IPS-18a (cell line): ENCODE data around the gene GLOD5.

ENCODE experiments used
- H3K27ac ChIP-seq: one replicate; pipeline ENCODE4 v1.5.1; 2013; ENCODE audit warnings: low read length
- H3K27me3 ChIP-seq: one replicate; pipeline ENCODE4 v1.6.1; 2013; ENCODE audit warnings: mild to moderate bottlenecking, low read length; ENCODE audit not compliant: control insufficient read depth, insufficient read depth
- H3K36me3 ChIP-seq: one replicate; pipeline ENCODE4 v1.6.1; 2013; ENCODE audit warnings: low read depth, low read length; ENCODE audit not compliant: control insufficient read depth
- H3K4me1 ChIP-seq: one replicate; pipeline ENCODE4 v1.6.1; 2013; ENCODE audit warnings: low read depth, low read length; ENCODE audit not compliant: control insufficient read depth
- H3K4me3 ChIP-seq: one replicate; pipeline ENCODE4 v1.5.1; 2013; ENCODE audit warnings: low read length
- H3K9ac ChIP-seq: one replicate; pipeline ENCODE4 v1.6.1; 2013; ENCODE audit warnings: mild to moderate bottlenecking, low read length, moderate library complexity
- H3K9me3 ChIP-seq: one replicate; pipeline ENCODE4 v1.6.1; 2013; ENCODE audit warnings: low read depth, low read length; ENCODE audit not compliant: control insufficient read depth

GLOD5 gene

GRCh38 chrX:48769230-48769629 lies 7.7 kb downstream of the GLOD5 start:
- Histone ChIP-seq H3K27ac (no peak overlapping the region), H3K9me3 (peaks cover under 1% of the 10 kb centered on the region), H3K4me3 (no peak overlapping the region), H3K9ac (no peak overlapping the region), H3K36me3 (no peaks in the 10 kb centered on the region), H3K4me1 (no peaks in the 10 kb centered on the region), H3K27me3 (no peaks in the 10 kb centered on the region)

- Histone ChIP-seq H3K9ac (no peak overlapping the region), H3K4me3 (no peak overlapping the region), H3K27ac (no peak overlapping the region), H3K36me3 (no peaks in the 10 kb centered on the region), H3K27me3 (no peaks in the 10 kb centered on the region), H3K4me1 (no peaks in the 10 kb centered on the region), H3K9me3 (no peaks in the 10 kb centered on the region)
Observed at GRCh38 chrX:48770296-48770695, 8.7 kb downstream of the GLOD5 start.

GRCh38 chrX:48772602-48773001 lies 11.1 kb downstream of the GLOD5 start:
- no peak overlapping the region for H3K4me3 ChIP-seq
- no peak overlapping the region for H3K9ac ChIP-seq
- H3K27ac ChIP-seq: no peak overlapping the region
- no peaks in the 10 kb centered on the region for H3K27me3 ChIP-seq
- no peaks in the 10 kb centered on the region for H3K4me1 ChIP-seq
- peaks cover 3% of the 10 kb centered on the region for H3K9me3 ChIP-seq
- H3K36me3 ChIP-seq: no peaks in the 10 kb centered on the region

DNA sequence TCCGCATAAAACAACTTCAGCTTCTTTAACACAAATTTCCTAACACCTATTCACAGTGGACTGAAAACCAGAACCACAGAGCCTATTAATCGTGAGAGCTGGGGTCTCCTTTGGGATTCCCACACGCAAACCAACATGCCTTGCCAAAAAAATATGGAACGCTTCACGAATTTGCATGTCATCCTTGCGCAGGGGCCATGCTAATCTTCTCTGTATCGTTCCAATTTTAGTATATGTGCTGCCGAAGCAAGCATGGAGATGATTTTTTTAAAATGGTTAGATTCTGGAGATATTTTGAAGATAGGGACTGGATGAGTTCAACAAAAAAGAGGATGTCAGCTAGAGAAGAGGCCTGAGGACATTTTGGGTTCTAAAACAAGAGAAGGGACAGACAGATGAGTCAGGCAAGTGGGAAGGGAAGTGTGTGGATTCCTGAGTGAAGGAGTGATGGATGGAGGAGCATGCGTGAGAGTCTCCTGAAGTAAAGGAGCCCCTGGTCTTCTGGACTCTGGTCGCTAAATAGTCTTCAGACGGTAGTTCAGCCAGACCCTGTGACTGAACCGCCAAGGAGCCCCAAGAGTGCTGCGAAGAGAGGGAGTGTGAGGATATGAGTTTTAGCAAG lies 15.4 kb downstream of the GLOD5 start:
- H3K4me3 ChIP-seq: no peak overlapping the region
- no peaks in the 10 kb centered on the region for H3K36me3 ChIP-seq
- H3K4me1 ChIP-seq: no peaks in the 10 kb centered on the region
- H3K9ac ChIP-seq: no peak overlapping the region
- H3K9me3 ChIP-seq: peaks cover 5% of the 10 kb centered on the region
- H3K27ac ChIP-seq: no peak overlapping the region
- H3K27me3 ChIP-seq: no peaks in the 10 kb centered on the region

DNA sequence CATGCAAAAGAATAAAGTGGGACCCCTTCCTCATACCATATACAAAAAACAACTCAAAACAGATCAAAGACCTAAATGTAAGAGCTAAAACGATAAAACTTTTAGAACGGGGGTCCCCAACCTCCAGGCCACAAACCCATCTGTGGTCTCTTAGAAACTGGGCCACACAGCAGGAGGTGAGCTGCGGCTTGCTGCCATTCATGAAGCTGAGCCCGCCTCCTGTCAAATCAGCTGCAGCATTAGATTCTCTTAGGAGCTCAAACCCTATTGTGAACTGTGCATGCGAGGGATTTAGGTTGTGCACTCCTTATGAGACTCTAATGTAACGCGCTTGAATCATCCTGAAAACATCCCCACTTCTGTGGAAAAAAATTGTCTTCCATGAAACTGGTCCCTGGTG lies 17.9 kb downstream of the GLOD5 start:
- Histone ChIP-seq H3K9ac (no peak overlapping the region), H3K36me3 (no peaks in the 10 kb centered on the region)

DNA sequence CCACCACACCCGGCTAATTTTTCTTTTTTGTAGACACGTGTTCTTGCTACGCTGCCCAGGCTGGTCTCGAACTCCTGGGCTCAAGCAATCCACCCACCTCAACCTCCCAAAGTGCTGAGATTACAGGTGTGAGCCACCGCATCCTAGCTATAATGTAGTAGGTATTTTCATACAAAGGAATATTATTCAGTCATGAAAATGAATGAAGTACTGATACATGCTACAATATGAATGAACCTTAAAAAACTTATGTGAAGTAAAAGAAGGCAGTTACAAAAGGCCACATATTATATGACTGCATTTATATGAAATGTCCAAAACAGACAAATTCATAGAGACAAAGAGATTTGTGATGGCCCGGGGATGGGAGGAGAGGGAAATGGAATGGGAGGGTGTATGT lies 20.2 kb downstream of the GLOD5 start:
- Histone ChIP-seq H3K36me3 (no peaks in the 10 kb centered on the region), H3K27me3 (no peaks in the 10 kb centered on the region), H3K4me1 (no peaks in the 10 kb centered on the region), H3K9ac (no peak overlapping the region), H3K9me3 (peaks cover 5% of the 10 kb centered on the region), H3K4me3 (no peak overlapping the region), H3K27ac (no peak overlapping the region)

More for the DNA sequence above, 17.9 kb downstream of the GLOD5 start:
- Histone ChIP-seq H3K4me1 (no peaks in the 10 kb centered on the region), H3K9me3 (peaks cover 5% of the 10 kb centered on the region), H3K27me3 (no peaks in the 10 kb centered on the region), H3K27ac (no peak overlapping the region), H3K4me3 (no peak overlapping the region)

DNA sequence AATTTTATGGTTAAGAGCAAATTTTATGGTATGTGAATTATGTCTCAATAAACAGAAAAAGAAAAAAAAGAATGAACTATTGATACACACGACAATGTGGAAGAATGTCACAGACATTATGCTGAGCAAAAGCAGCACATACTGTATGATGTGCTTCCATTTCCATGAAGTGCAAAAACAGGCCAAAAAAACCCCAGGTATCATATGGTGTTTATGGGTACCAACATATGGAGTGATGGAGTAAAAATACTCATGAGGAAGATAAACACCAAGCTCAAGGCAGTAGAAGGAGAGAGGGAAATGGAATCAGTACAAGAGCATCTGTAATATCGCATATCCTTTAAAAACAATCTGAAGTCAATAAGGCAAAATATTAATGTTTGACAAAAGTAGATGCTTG lies 20.7 kb downstream of the GLOD5 start:
- H3K9me3 ChIP-seq: peaks cover 5% of the 10 kb centered on the region
- no peak overlapping the region for H3K9ac ChIP-seq
- no peaks in the 10 kb centered on the region for H3K36me3 ChIP-seq
- no peaks in the 10 kb centered on the region for H3K4me1 ChIP-seq
- H3K4me3 ChIP-seq: no peak overlapping the region
- H3K27ac ChIP-seq: no peak overlapping the region
- no peaks in the 10 kb centered on the region for H3K27me3 ChIP-seq

GRCh38 chrX:48782795-48783194 lies 21.2 kb downstream of the GLOD5 start:
- H3K9me3 ChIP-seq: peaks cover under 1% of the 10 kb centered on the region

DNA sequence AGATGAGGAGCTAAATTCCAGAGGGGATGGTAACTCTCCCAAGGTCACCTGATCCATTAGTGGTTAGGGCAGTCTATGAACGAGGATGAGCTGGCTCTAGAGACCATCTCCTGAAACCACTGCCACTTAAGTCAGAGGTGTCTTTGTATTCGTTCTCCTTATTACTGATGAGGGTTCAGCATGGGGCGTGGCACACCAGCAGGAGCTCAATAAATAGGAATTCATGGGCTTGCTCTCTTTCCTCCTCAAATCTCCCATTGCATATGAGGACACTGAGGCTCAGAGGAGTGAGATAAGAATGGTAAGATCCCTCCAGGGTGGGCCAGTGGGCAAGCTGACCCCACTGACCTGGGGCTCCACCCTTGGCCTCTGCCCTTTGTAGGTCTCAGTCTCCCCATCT lies 23.2 kb downstream of the GLOD5 start:
- Histone ChIP-seq H3K36me3 (no peaks in the 10 kb centered on the region), H3K9me3 (peaks cover 4% of the 10 kb centered on the region), H3K9ac (no peak overlapping the region), H3K27me3 (no peaks in the 10 kb centered on the region), H3K4me3 (no peak overlapping the region), H3K4me1 (no peaks in the 10 kb centered on the region), H3K27ac (no peak overlapping the region)

More at GRCh38 chrX:48782795-48783194, 21.2 kb downstream of the GLOD5 start:
- Histone ChIP-seq H3K4me3 (no peak overlapping the region), H3K27me3 (no peaks in the 10 kb centered on the region), H3K27ac (no peak overlapping the region), H3K36me3 (no peaks in the 10 kb centered on the region), H3K9ac (no peak overlapping the region), H3K4me1 (no peaks in the 10 kb centered on the region)

- no peaks in the 10 kb centered on the region for H3K36me3 ChIP-seq
- no peaks in the 10 kb centered on the region for H3K27me3 ChIP-seq
Observed at GRCh38 chrX:48785186-48785539, 23.6 kb downstream of the GLOD5 start.

GRCh38 chrX:48785540-48786214 lies 24.1 kb downstream of the GLOD5 start:
- no peaks in the 10 kb centered on the region for H3K36me3 ChIP-seq
- no peak overlapping the region for H3K27ac ChIP-seq
- no peak overlapping the region for H3K4me3 ChIP-seq
- H3K27me3 ChIP-seq: no peaks in the 10 kb centered on the region
- peaks cover 4% of the 10 kb centered on the region for H3K9me3 ChIP-seq
- no peaks in the 10 kb centered on the region for H3K4me1 ChIP-seq
- no peak overlapping the region for H3K9ac ChIP-seq

More at GRCh38 chrX:48785186-48785539, 23.6 kb downstream of the GLOD5 start:
- no peaks in the 10 kb centered on the region for H3K4me1 ChIP-seq
- no peak overlapping the region for H3K27ac ChIP-seq
- no peak overlapping the region for H3K4me3 ChIP-seq
- H3K9ac ChIP-seq: no peak overlapping the region
- peaks cover 4% of the 10 kb centered on the region for H3K9me3 ChIP-seq

DNA sequence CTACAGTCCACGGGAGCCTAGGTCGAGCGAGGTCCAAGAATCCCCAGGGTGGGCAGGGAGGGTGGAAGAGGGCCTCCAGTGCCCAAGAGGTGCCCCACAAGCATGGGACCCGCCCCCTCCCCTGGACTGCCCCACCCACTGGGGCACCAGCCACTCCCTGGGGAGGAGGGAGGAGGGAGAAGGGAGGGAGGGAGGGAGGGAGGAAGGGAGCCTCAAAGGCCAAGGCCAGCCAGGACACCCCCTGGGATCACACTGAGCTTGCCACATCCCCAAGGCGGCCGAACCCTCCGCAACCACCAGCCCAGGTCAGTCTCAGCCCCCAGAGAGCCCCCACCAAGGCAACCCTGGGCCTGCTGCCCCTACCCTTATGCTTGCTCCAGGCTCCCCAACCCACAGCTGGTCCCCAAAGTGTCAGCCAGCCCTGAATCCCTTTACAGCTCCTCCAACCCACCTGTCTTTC lies 24.8 kb downstream of the GLOD5 start, which contains the start of gene GATA1:
Gene GATA1, plus strand, starts transcription at position 250 of the 460 bp plus-strand sequence. CDS start 4,520 bp downstream, outside the sequence.
- no peak within 1 kb of the TSS for H3K27ac ChIP-seq
- H3K9ac ChIP-seq: no peak within 1 kb of the TSS
- H3K4me3 ChIP-seq: no peak within 1 kb of the TSS
- peaks cover 4% of the 10 kb centered on the region for H3K9me3 ChIP-seq
- H3K4me1 ChIP-seq: no peaks in the 10 kb centered on the region
- H3K36me3 ChIP-seq: no peaks in the 10 kb centered on the region
- no peaks in the 10 kb centered on the region for H3K27me3 ChIP-seq
